Measurements from ENCODE around the gene RCOR3. TPM values are rescaled to one million over a fixed set of nuclear protein-coding genes. Genes with fewer than 3 reads are reported as not detected.

RCOR3 gene
- total RNA-seq, 1 donor from 2014 or later, result 42.1 TPM

Other genes with a start within 250 kb of the RCOR3 start
- 1.4 TPM for gene KCNH1, start 125.2 kb upstream of the RCOR3 start, total RNA-seq
- 18.5 TPM for gene TRAF5, start 67.5 kb downstream of the RCOR3 start, total RNA-seq
- 0.17 TPM for gene RD3, start 232.8 kb downstream of the RCOR3 start, total RNA-seq

Data from mucosa of gallbladder (tissue), 1 donor.